Transverse colon (tissue), 4 donors: ENCODE results near the gene PUSL1. TPM values are rescaled to one million over a fixed set of nuclear protein-coding genes. Genes with fewer than 3 reads are reported as not detected.

Experiments
- DNase-seq: peaks from one replicate; pipeline ENCODE4 v3.0.0-alpha.2; 2019
- H3K27ac ChIP-seq, 4 donors: fragments of 200-600 bp; sonication (generic); 2 replicates each; pipeline ENCODE4 v1.5.1; 2016 to 2018; ENCODE audit warnings: inconsistent platforms in 4 of 4
- H3K27me3 ChIP-seq: fragments of 200-600 bp; sonication (generic); 2 replicates; pipeline ENCODE4 v1.5.1; 2017; ENCODE audit warnings: inconsistent platforms
- H3K36me3 ChIP-seq, 4 donors: fragments of 200-600 bp; sonication (generic); 2 replicates each; pipeline ENCODE4 v1.5.1; 2017 to 2019; ENCODE audit warnings: inconsistent platforms in 4 of 4
- H3K4me1 ChIP-seq, 4 donors: fragments of 200-600 bp; sonication (generic); 2 replicates each; pipeline ENCODE4 v1.5.1; 2017 to 2020; ENCODE audit warnings: inconsistent platforms in 4 of 4
- H3K4me3 ChIP-seq, 4 donors: fragments of 200-600 bp; sonication (generic); 1 replicate in 1 of 4; 2 replicates in 3 of 4; pipeline versions ENCODE4 v1.5.1 to v1.6.1; 2017 to 2019; ENCODE audit warnings: inconsistent platforms in 4 of 4
- H3K9me3 ChIP-seq, 2 donors: fragments of 200-600 bp; sonication (generic); 2 replicates each; pipeline ENCODE4 v1.5.1; 2017 to 2019; ENCODE audit warnings: inconsistent platforms in 2 of 2
- CTCF ChIP-seq, 5 experiments: fragments of 200-600 bp in 3 of 5; fragments of 450-650 bp in 2 of 5; sonication (generic) in 3 of 5; IDR thresholded peaks; 1 replicate in 2 of 5; 2 replicates in 3 of 5; pipeline ENCODE4 v1.5.1; 2016 to 2017; ENCODE audit warnings: antibody characterized with exemption in 5 of 5, inconsistent platforms in 3 of 5, mild to moderate bottlenecking in 2 of 5, moderate library complexity in 1 of 5
- EP300 ChIP-seq: sonication (generic); formaldehyde crosslinking; IDR thresholded peaks from one replicate; pipeline ENCODE4 v1.6.1; 2017; ENCODE audit warnings: antibody characterized with exemption, low read depth
- POLR2A ChIP-seq: fragments of 450-650 bp; IDR thresholded peaks from one replicate; pipeline ENCODE4 v1.6.1; 2016; ENCODE audit warnings: antibody characterized with exemption, mild to moderate bottlenecking, moderate library complexity
- POLR2AphosphoS5 ChIP-seq, 3 donors: sonication (generic); formaldehyde crosslinking; IDR thresholded peaks; one replicate each; pipeline ENCODE4 v1.6.1; 2016; ENCODE audit warnings: antibody characterized with exemption in 3 of 3
- WGBS, 2 donors: methylation state at CpG; one replicate each; pipeline ENCODE4 v1.1.5; 2018; ENCODE audit warnings: low coverage in 1 of 2; 5-methylcytosine and 5-hydroxymethylcytosine counted together
- in situ Hi-C, 4 donors: fragments of 200-750 bp; cut with MboI; loops; one replicate each; pipeline versions ENCODE4 v1.15.0 to v1.15.1; 2017; ENCODE audit warnings: low sequenced_read_pairs in 3 of 4, low pct_ligation_motif_present in 1 of 4, low pct_unique_long_range_greater_than_20kb in 1 of 4
- intact Hi-C: fragments of 100-400 bp; cut with DNase I; formaldehyde crosslinking; loops from one replicate; pipeline ENCODE4 v1.15.1; 2023; ENCODE audit warnings: low total_unique reads
- total RNA-seq, 4 donors: library from RNA; depleted of rRNA; stranded (reverse); fragments of >200 nt; gene quantifications; one replicate each; pipeline ENCODE4 v1.1.0, GENCODE V29; 2016

Gene PUSL1
- total RNA-seq, 4 donors from 2014 or later, result 7.0 to 35.9 (median 20.5) TPM

GRCh38 chr1:1260843-1261560 is 47.4 kb upstream of the PUSL1 start:
- Histone ChIP-seq H3K27ac (no peak overlapping the region), H3K4me1 (no peaks in the 10 kb centered on the region), H3K27me3 (no peaks in the 10 kb centered on the region), H3K36me3 (peaks cover 0 to 24% (median 6%) of the 10 kb centered on the region in 4 donors), H3K4me3 (no peak overlapping the region), H3K9me3 (no peaks in the 10 kb centered on the region)
- 60 to 75% methylated on average over 2 to 16 of the region's 16 CpGs for WGBS, 2 donors
- no peak for DNase-seq
- in situ Hi-C loops (loop anchor here in 2 of 4 donors (10.0 to 25.0 kb wide), 2 partner anchors 146 to 149 kb away; partner anchors contain the start of gene C1orf159 (in 2 of the 2)), intact Hi-C loops (no loop called here)
- TF ChIP-seq POLR2AphosphoS5 (IDR thresholded peaks at IDR 0.05), result no peak
- TF ChIP-seq EP300, result no peak
- TF ChIP-seq POLR2A, result no peak
- no peak for TF ChIP-seq CTCF (IDR thresholded peaks at IDR 0.05)

DNA sequence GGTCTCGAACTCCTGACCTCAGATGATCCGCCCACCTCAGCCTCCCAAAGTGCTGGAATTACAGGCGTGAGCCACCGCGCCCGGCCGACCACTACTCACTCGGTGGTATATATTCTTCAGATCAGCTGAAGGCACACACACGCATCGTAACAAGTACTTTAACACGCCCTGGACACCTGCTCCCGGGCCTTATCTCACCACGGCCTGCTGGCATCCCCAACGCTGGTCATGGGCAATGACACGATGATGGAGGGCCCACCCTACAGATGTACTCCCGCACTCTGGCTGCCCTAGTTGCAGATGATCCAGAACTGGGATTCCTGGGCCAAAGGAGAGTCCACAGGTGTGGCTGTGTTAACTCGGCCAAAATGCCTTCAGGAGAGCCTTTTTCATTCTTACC is 46.3 kb upstream of the PUSL1 start:
- H3K36me3 ChIP-seq, result peaks cover 0 to 24% (median 3%) of the 10 kb centered on the region in 4 donors

GRCh38 chr1:1262758-1263157 is 45.6 kb upstream of the PUSL1 start:
- 90% methylated on average over 8 of the region's 8 CpGs; no CpG with 5 or more reads in 1 of the 2 donors for WGBS, 2 donors
- no peak for DNase-seq
- Histone ChIP-seq H3K9me3 (no peaks in the 10 kb centered on the region), H3K36me3 (peaks cover 0 to 24% (median 3%) of the 10 kb centered on the region in 4 donors), H3K27me3 (no peaks in the 10 kb centered on the region), H3K27ac (no peak overlapping the region), H3K4me1 (no peaks in the 10 kb centered on the region), H3K4me3 (no peak overlapping the region)
- TF ChIP-seq POLR2AphosphoS5 (IDR thresholded peaks at IDR 0.05) (no peak), CTCF (IDR thresholded peaks at IDR 0.05) (no peak), POLR2A (no peak), EP300 (no peak)
- intact Hi-C loops, result no loop called here
- in situ Hi-C loops, result loop anchor here in 2 of 4 donors (10.0 to 25.0 kb wide), 2 partner anchors 148 to 150 kb away; partner anchors contain the start of gene C1orf159 (in 2 of the 2)

More for the DNA sequence above, 46.3 kb upstream of the PUSL1 start:
- no peak overlapping the region for H3K4me3 ChIP-seq
- in situ Hi-C loops (loop anchor here in 2 of 4 donors (10.0 to 25.0 kb wide), 2 partner anchors 147 to 150 kb away; partner anchors contain the start of gene C1orf159 (in 2 of the 2)), intact Hi-C loops (no loop called here)
- H3K27ac ChIP-seq, result no peak overlapping the region
- no peaks in the 10 kb centered on the region for H3K4me1 ChIP-seq
- 93 to 94% methylated on average over 3 to 17 of the region's 17 CpGs for WGBS, 2 donors
- DNase-seq, result no peak
- TF ChIP-seq CTCF (IDR thresholded peaks at IDR 0.05) (no peak), POLR2A (no peak), EP300 (no peak), POLR2AphosphoS5 (IDR thresholded peaks at IDR 0.05) (no peak)
- no peaks in the 10 kb centered on the region for H3K27me3 ChIP-seq
- no peaks in the 10 kb centered on the region for H3K9me3 ChIP-seq

DNA sequence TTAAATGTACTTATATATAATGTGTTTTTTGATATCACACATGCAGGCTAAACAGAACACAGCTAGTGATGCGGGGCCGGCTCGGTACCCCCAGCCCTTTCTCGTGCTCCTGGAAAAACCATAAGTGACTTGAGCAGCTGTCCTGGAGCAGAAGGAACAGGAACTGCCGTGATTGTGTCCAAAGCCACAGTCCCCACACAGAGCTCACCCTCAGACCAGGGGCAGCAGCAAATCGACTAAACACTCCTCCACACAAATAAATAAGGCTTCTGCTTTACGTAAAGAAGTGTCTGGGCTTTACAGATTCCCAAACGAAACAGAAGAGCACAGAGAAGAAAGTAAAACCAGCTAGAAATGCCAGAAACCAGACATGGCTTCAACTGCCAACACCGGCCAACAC is 44.4 kb upstream of the PUSL1 start:
- intact Hi-C loops, result no loop called here
- in situ Hi-C loops, result loop anchor here in 2 of 4 donors (10.0 to 25.0 kb wide), 2 partner anchors 149 to 152 kb away; partner anchors contain the start of gene C1orf159 (in 2 of the 2)
- peaks cover 0 to 24% (median 3%) of the 10 kb centered on the region in 4 donors for H3K36me3 ChIP-seq
- H3K27ac ChIP-seq, result no peak overlapping the region
- H3K4me3 ChIP-seq, result no peak overlapping the region
- DNase-seq, result no peak
- H3K4me1 ChIP-seq, result no peaks in the 10 kb centered on the region
- TF ChIP-seq EP300 (no peak), POLR2AphosphoS5 (IDR thresholded peaks at IDR 0.05) (no peak), POLR2A (no peak), CTCF (IDR thresholded peaks at IDR 0.05) (no peak)
- H3K27me3 ChIP-seq, result no peaks in the 10 kb centered on the region
- H3K9me3 ChIP-seq, result no peaks in the 10 kb centered on the region
- WGBS, 2 donors, result 86% methylated on average over 9 of the region's 9 CpGs; no CpG with 5 or more reads in 1 of the 2 donors
